Myocyte (in vitro differentiated cells): ENCODE data around the gene TNS3. TPM values are rescaled to one million over a fixed set of nuclear protein-coding genes. Genes with fewer than 3 reads are reported as not detected.

Source experiments
- DNase-seq: peaks from one replicate; pipeline ENCODE4 v3.0.0-alpha.2; 2012; ENCODE audit warnings: low read depth
- total RNA-seq: library from RNA; depleted of rRNA; stranded (reverse); fragments of >200 nt; gene quantifications from 2 replicates; pipeline ENCODE4 v1.2.3, GENCODE V29; 2014

The TNS3 gene
- total RNA-seq, 1 donor from 2014 or later = 241 TPM

- DNase-seq = no peak
These were observed 263.3 kb downstream of the TNS3 start for GRCh38 chr7:47318395-47319182.

- peak; percentile 78 for DNase-seq
These were observed 264.4 kb downstream of the TNS3 start for GRCh38 chr7:47317487-47317886.

- DNase-seq = peak; percentile 95
These were observed 266.9 kb downstream of the TNS3 start for GRCh38 chr7:47314728-47315607.

GRCh38 chr7:47314248-47314647 lies 267.7 kb downstream of the TNS3 start:
- no peak for DNase-seq

GRCh38 chr7:47313564-47313963 lies 268.3 kb downstream of the TNS3 start:
- no peak for DNase-seq

GRCh38 chr7:47311891-47312290 lies 270.0 kb downstream of the TNS3 start:
- DNase-seq = no peak

GRCh38 chr7:47310020-47310419 lies 271.9 kb downstream of the TNS3 start:
- peak; percentile 68 for DNase-seq

- no peak for DNase-seq
These were observed 273.1 kb downstream of the TNS3 start for GRCh38 chr7:47308808-47309207.

GRCh38 chr7:47307311-47307710 lies 274.6 kb downstream of the TNS3 start:
- DNase-seq = no peak

GRCh38 chr7:47304727-47305719 lies 276.9 kb downstream of the TNS3 start:
- peak; percentile 97 for DNase-seq

GRCh38 chr7:47303695-47304453 lies 278.0 kb downstream of the TNS3 start:
- DNase-seq = no peak

GRCh38 chr7:47303014-47303694 lies 278.8 kb downstream of the TNS3 start:
- DNase-seq = no peak

GRCh38 chr7:47302560-47302959 lies 279.4 kb downstream of the TNS3 start:
- no peak for DNase-seq

GRCh38 chr7:47301657-47302295 lies 280.1 kb downstream of the TNS3 start:
- DNase-seq = peak; percentile 63

GRCh38 chr7:47301105-47301477 lies 280.8 kb downstream of the TNS3 start:
- no peak for DNase-seq

- no peak for DNase-seq
These were observed 281.3 kb downstream of the TNS3 start for GRCh38 chr7:47300472-47301104.

GRCh38 chr7:47299496-47299895 lies 282.4 kb downstream of the TNS3 start:
- DNase-seq = no peak

- no peak for DNase-seq
These were observed 283.3 kb downstream of the TNS3 start for GRCh38 chr7:47298636-47299035.

- no peak for DNase-seq
These were observed 284.8 kb downstream of the TNS3 start for GRCh38 chr7:47297120-47297519.
